Measurements from ENCODE around the gene CYB5B. TPM values are rescaled to one million over a fixed set of nuclear protein-coding genes. Genes with fewer than 3 reads are reported as not detected.

CYB5B gene
- total RNA-seq, 1 experiment from 2014 or later = 242 TPM

- H3K9me3 ChIP-seq (ENCODE audit: low read depth, low read length, poor library complexity, severe bottlenecking) = no peaks in the 10 kb centered on the region
- ChIA-PET POLR2A (ENCODE audit: low non-redundant PET) (no interaction called here), CTCF (no interaction called here)
- no peak for DNase-seq (ENCODE audit: low spot score)
- H3K27ac ChIP-seq (ENCODE audit: low read depth, low read length, poor library complexity, severe bottlenecking) = no peak overlapping the region
- H3K4me1 ChIP-seq (ENCODE audit: insufficient read depth, low read length, poor library complexity, severe bottlenecking) = peaks cover 8% of the 10 kb centered on the region
- intact Hi-C loops (cut with micrococcal nuclease; ENCODE audit: unreplicated experiment) = no loop called here
- no peak overlapping the region for H3K4me3 ChIP-seq (ENCODE audit: low read depth, low read length, poor library complexity, severe bottlenecking)
- H3K27me3 ChIP-seq (replicated peaks; ENCODE audit: insufficient read depth, low read depth, low read length, poor library complexity) = no peaks in the 10 kb centered on the region
- no TSS peak for BruUV-seq (replicated peaks)
- no peak for TF ChIP-seq CTCF (conservative IDR thresholded peaks at IDR 0.05; ENCODE audit: low read depth, low read length)
- TF ChIP-seq EZH2 (IDR thresholded peaks at IDR 0.05; ENCODE audit: borderline replicate concordance, low read depth, low read length, poor library complexity, severe bottlenecking) = no peak
- no peaks in the 10 kb centered on the region for H3K36me3 ChIP-seq (ENCODE audit: insufficient read depth, low read length, poor library complexity, severe bottlenecking)
These were observed 62.3 kb downstream of the CYB5B start for GRCh38 chr16:69486724-69487123.

GRCh38 chr16:69490707-69491324, 66.4 kb downstream of the CYB5B start:
- no peaks in the 10 kb centered on the region for H3K4me1 ChIP-seq (ENCODE audit: insufficient read depth, low read length, poor library complexity, severe bottlenecking)
- H3K27me3 ChIP-seq (replicated peaks; ENCODE audit: insufficient read depth, low read depth, low read length, poor library complexity) = no peaks in the 10 kb centered on the region
- no TSS peak for BruUV-seq (replicated peaks)
- CTCF ChIA-PET = no interaction called here
- TF ChIP-seq CTCF (conservative IDR thresholded peaks at IDR 0.05; ENCODE audit: low read depth, low read length) = no peak
- TF ChIP-seq EZH2 (IDR thresholded peaks at IDR 0.05; ENCODE audit: borderline replicate concordance, low read depth, low read length, poor library complexity, severe bottlenecking) = no peak
- H3K9me3 ChIP-seq (ENCODE audit: low read depth, low read length, poor library complexity, severe bottlenecking) = no peaks in the 10 kb centered on the region
- H3K27ac ChIP-seq (ENCODE audit: low read depth, low read length, poor library complexity, severe bottlenecking) = no peak overlapping the region
- no peaks in the 10 kb centered on the region for H3K36me3 ChIP-seq (ENCODE audit: insufficient read depth, low read length, poor library complexity, severe bottlenecking)
- intact Hi-C loops (cut with micrococcal nuclease; ENCODE audit: unreplicated experiment) = no loop called here
- no peak for DNase-seq (ENCODE audit: low spot score)
- no peak overlapping the region for H3K4me3 ChIP-seq (ENCODE audit: low read depth, low read length, poor library complexity, severe bottlenecking)
- POLR2A ChIA-PET (ENCODE audit: low non-redundant PET) = no interaction called here

GRCh38 chr16:69494991-69495392, 70.6 kb downstream of the CYB5B start:
- Histone ChIP-seq H3K27me3 (replicated peaks; ENCODE audit: insufficient read depth, low read depth, low read length, poor library complexity) (no peaks in the 10 kb centered on the region), H3K9me3 (ENCODE audit: low read depth, low read length, poor library complexity, severe bottlenecking) (no peaks in the 10 kb centered on the region), H3K36me3 (ENCODE audit: insufficient read depth, low read length, poor library complexity, severe bottlenecking) (no peaks in the 10 kb centered on the region), H3K4me1 (ENCODE audit: insufficient read depth, low read length, poor library complexity, severe bottlenecking) (no peaks in the 10 kb centered on the region), H3K4me3 (ENCODE audit: low read depth, low read length, poor library complexity, severe bottlenecking) (no peak overlapping the region), H3K27ac (ENCODE audit: low read depth, low read length, poor library complexity, severe bottlenecking) (no peak overlapping the region)
- intact Hi-C loops (cut with micrococcal nuclease; ENCODE audit: unreplicated experiment) = no loop called here
- POLR2A ChIA-PET (ENCODE audit: low non-redundant PET) = no interaction called here
- no peak for TF ChIP-seq EZH2 (IDR thresholded peaks at IDR 0.05; ENCODE audit: borderline replicate concordance, low read depth, low read length, poor library complexity, severe bottlenecking)
- TF ChIP-seq CTCF (conservative IDR thresholded peaks at IDR 0.05; ENCODE audit: low read depth, low read length) = peak; percentile 64
- CTCF ChIA-PET = no interaction called here
- no TSS peak for BruUV-seq (replicated peaks)
- peak; percentile 37 for DNase-seq (ENCODE audit: low spot score)
